Smooth muscle cell of the brain vasculature (primary cell): ENCODE measurements around the gene SEL1L3.
"Not testable (repeated sequence)": the region's sequence is repeated elsewhere in the genome, so short reads cannot be mapped to it uniquely, and the experiment has no call there.

Source experiments
- DNase-seq: peaks from one replicate; pipeline ENCODE4 v3.0.0-alpha.2; 2012; ENCODE audit warnings: low read depth, low spot score

The SEL1L3 gene

GRCh38 chr4:25862411-25863346 lies at the start of gene SEL1L3:
Gene SEL1L3 (minus strand): TSS chr4:25862988. CDS start chr4:25862836, 152 bp downstream.
- no peak for DNase-seq

GRCh38 chr4:25911356-25911755 lies 48.6 kb upstream of the SEL1L3 start:
- no peak for DNase-seq

- DNase-seq, result peak; percentile 82
Observed at GRCh38 chr4:25908491-25908901, 45.7 kb upstream of the SEL1L3 start.

GRCh38 chr4:25906113-25906512 lies 43.3 kb upstream of the SEL1L3 start:
- not testable (repeated sequence) for DNase-seq

- no peak for DNase-seq
Observed at GRCh38 chr4:25905371-25905770, 42.6 kb upstream of the SEL1L3 start.

GRCh38 chr4:25904748-25905082 lies 41.9 kb upstream of the SEL1L3 start:
- no peak for DNase-seq

GRCh38 chr4:25903900-25904747 lies 41.3 kb upstream of the SEL1L3 start:
- DNase-seq, result no peak

GRCh38 chr4:25901030-25901430 lies 38.2 kb upstream of the SEL1L3 start:
- DNase-seq, result no peak

- no peak for DNase-seq
Observed at GRCh38 chr4:25900310-25900709, 37.5 kb upstream of the SEL1L3 start.

- DNase-seq, result no peak
Observed at GRCh38 chr4:25896776-25897539, 34.2 kb upstream of the SEL1L3 start.

- no peak for DNase-seq
Observed at GRCh38 chr4:25892796-25893195, 30.0 kb upstream of the SEL1L3 start.

GRCh38 chr4:25890571-25891485 lies 28.0 kb upstream of the SEL1L3 start:
- no peak for DNase-seq

- no peak for DNase-seq
Observed at GRCh38 chr4:25889589-25890503, 27.1 kb upstream of the SEL1L3 start.

- no peak for DNase-seq
Observed at GRCh38 chr4:25888781-25889180, 26.0 kb upstream of the SEL1L3 start.

GRCh38 chr4:25884031-25884782 lies 21.4 kb upstream of the SEL1L3 start:
- DNase-seq, result no peak

GRCh38 chr4:25883565-25883964 lies 20.8 kb upstream of the SEL1L3 start:
- DNase-seq, result no peak

GRCh38 chr4:25882226-25882625 lies 19.4 kb upstream of the SEL1L3 start:
- no peak for DNase-seq

- no peak for DNase-seq
Observed at GRCh38 chr4:25881193-25881592, 18.4 kb upstream of the SEL1L3 start.
